ENCODE data around the gene ANK2.

- no peak for TF ChIP-seq CTCF (IDR thresholded peaks at IDR 0.05; ENCODE audit: borderline replicate concordance, extremely low read depth, low read length, poor library complexity, severe bottlenecking)
- no peak for TF ChIP-seq EZH2 (IDR thresholded peaks at IDR 0.05; ENCODE audit: borderline replicate concordance, low read depth, low read length, severe bottlenecking)
These were observed 19.9 kb downstream of the ANK2 start for GRCh38 chr4:113069212-113069892.
